Retina (tissue), 1 donor: ENCODE measurements around the gene HMSD.

Source experiments
- DNase-seq: peaks from one replicate; pipeline ENCODE4 v3.0.0-alpha.2; 2016

Gene HMSD

GRCh38 chr18:63997041-63997440 lies 47.9 kb downstream of the HMSD start:
- no peak for DNase-seq

DNA sequence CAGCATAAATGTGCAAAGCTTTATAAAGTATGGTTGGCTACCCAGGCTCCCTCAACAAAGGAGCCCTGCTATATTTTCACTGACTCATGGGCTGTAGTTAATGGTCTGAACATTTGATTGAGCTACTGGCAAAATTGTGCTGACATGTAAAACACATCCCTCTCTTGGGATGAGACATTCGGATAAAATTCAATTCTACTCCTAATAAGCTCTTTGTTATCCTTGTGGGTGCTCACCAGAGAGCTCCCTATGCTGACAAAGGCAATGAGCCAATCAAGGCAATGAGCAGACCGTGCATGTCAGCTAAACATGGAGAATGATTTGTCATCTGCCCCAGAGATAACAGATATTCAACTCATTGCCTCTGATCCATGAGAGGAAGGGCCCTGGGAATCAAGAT lies 48.5 kb downstream of the HMSD start:
- no peak for DNase-seq

GRCh38 chr18:63999871-64000270 lies 50.8 kb downstream of the HMSD start:
- DNase-seq: no peak

DNA sequence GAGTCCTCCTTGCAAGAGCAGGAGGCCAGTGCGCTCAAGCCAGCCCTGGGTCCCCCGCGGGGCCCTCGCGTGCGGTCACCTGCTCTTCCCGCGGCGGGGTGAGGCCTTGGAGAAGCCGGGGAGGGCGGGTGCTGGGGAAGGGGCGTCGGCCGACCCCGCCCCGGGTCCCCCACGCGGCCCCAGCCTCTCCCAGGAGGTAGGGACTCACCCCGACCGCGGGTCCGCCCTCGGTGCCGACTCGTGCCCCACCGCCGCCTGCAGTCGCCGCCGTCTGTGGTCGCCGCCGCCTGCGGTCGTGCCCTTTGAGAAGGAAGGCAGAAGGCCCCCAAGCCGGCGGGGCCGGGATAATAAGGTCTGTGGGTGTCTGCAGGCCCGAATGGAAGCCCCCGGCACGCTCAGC lies 53.5 kb downstream of the HMSD start:
- no peak for DNase-seq

DNA sequence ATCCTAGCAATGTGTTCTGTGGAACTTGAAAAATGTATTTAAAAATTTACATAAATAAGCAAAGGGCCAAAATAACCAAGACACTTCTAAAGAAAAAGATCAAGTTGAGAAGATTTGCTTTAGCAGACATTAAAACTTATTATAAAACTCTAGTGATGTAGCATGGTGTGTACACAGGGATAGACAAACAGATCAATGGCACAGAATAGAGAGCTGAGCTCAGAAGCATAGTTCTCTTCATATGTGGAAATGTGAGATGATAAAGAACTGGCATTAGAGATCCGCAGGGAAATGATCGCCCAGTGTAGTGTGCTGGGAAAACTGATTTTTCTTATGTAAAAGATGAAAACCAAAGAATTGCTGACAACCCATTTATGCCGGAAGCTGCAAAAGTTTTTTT lies 60.2 kb downstream of the HMSD start:
- no peak for DNase-seq
